ENCODE results near the gene ZNF138. TPM values are rescaled to one million over a fixed set of nuclear protein-coding genes. Genes with fewer than 3 reads are reported as not detected.
"Not testable (repeated sequence)": the region's sequence is repeated elsewhere in the genome, so short reads cannot be mapped to it uniquely, and the experiment has no call there.

ZNF138 gene
- total RNA-seq, 5 donors from 2014 or later (not counting 1 experiment from before 2014, with no cell fraction given): 9.3 to 13.4 (median 11.1) TPM

DNA sequence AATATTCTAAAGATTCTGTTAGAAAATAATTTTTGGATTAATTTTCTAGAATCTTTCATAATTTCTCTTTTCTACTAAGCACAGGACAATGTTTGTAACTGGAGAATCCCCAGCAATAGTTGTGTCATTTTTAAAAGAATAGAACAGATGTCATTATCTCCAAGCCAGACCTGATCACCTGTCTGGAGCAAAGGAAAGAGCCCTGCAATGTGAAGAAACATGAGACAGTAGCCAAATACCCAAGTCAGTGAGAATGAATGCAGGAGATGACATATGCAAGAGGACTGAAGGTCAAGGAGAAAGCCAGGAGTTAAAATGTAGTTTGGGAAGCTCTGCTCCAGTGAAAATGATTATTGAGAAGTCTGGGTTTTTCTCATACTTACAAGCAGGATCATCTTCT lies 25.4 kb upstream of the ZNF138 start:
- ChIA-PET POLR2A (no interaction called here), CTCF (no interaction called here)

GRCh38 chr7:64774204-64774842 lies 19.9 kb upstream of the ZNF138 start:
- CTCF ChIA-PET: no interaction called here
- DNase-seq: no peak
- H3K27me3 Mint-ChIP-seq: no peaks in the 10 kb centered on the region
- Histone ChIP-seq H3K4me3 (ENCODE audit: control insufficient read depth in 1 of 2, extremely low read depth in 1 of 2, low read length in 1 of 2) (no peak overlapping the region), H3K36me3 (ENCODE audit: control insufficient read depth in 2 of 2, extremely low read depth in 1 of 2, insufficient read depth in 1 of 2, low read length in 1 of 2) (no peaks in the 10 kb centered on the region), H3K9me3 (no peaks in the 10 kb centered on the region), H3K4me1 (ENCODE audit: control insufficient read depth in 1 of 2, extremely low read depth in 1 of 2, insufficient read depth in 2 of 2, low read length in 2 of 2) (no peaks in the 10 kb centered on the region), H3K27ac (ENCODE audit: low read length) (no peak overlapping the region), H3K27me3 (replicated peaks in 1 of 2; ENCODE audit: control insufficient read depth in 2 of 2, extremely low read depth in 1 of 2, insufficient read depth in 2 of 2, low read length in 1 of 2) (no peaks in the 10 kb centered on the region)
- peaks cover 0 to 2% (median 0%) of the 10 kb centered on the region in 3 donors for H3K4me1 Mint-ChIP-seq
- WGBS (ENCODE audit: insufficient coverage): 92% methylated on average over 2 of the region's 2 CpGs
- no peak overlapping the region for H3K27ac Mint-ChIP-seq
- peaks cover 0 to 5% (median 2%) of the 10 kb centered on the region in 3 donors for H3K9me3 Mint-ChIP-seq
- H3K36me3 Mint-ChIP-seq: no peaks in the 10 kb centered on the region
- POLR2A ChIA-PET: no interaction called here
- no peak overlapping the region for H3K4me3 Mint-ChIP-seq
- ATAC-seq (replicated peaks in 1 of 4): no peak

More for the DNA sequence above, 25.4 kb upstream of the ZNF138 start:
- Histone ChIP-seq H3K9me3 (no peaks in the 10 kb centered on the region), H3K36me3 (ENCODE audit: control insufficient read depth in 2 of 2, extremely low read depth in 1 of 2, insufficient read depth in 1 of 2, low read length in 1 of 2) (no peaks in the 10 kb centered on the region), H3K27ac (ENCODE audit: low read length) (no peak overlapping the region), H3K4me1 (ENCODE audit: control insufficient read depth in 1 of 2, extremely low read depth in 1 of 2, insufficient read depth in 2 of 2, low read length in 2 of 2) (no peaks in the 10 kb centered on the region), H3K27me3 (replicated peaks in 1 of 2; ENCODE audit: control insufficient read depth in 2 of 2, extremely low read depth in 1 of 2, insufficient read depth in 2 of 2, low read length in 1 of 2) (no peaks in the 10 kb centered on the region), H3K4me3 (ENCODE audit: control insufficient read depth in 1 of 2, extremely low read depth in 1 of 2, low read length in 1 of 2) (no peak overlapping the region)
- H3K4me1 Mint-ChIP-seq: no peaks in the 10 kb centered on the region
- H3K9me3 Mint-ChIP-seq: no peaks in the 10 kb centered on the region
- no peak overlapping the region for H3K27ac Mint-ChIP-seq
- H3K27me3 Mint-ChIP-seq: peaks cover 0 to 9% of the 10 kb centered on the region in 2 donors
- no peak overlapping the region for H3K4me3 Mint-ChIP-seq
- ATAC-seq (replicated peaks in 1 of 4): no peak
- no peaks in the 10 kb centered on the region for H3K36me3 Mint-ChIP-seq
- DNase-seq: no peak

- no peak for ATAC-seq (replicated peaks in 1 of 4)
- ChIA-PET POLR2A (no interaction called here), CTCF (no interaction called here)
- H3K27ac Mint-ChIP-seq: no peak overlapping the region
- H3K4me3 ChIP-seq (ENCODE audit: control insufficient read depth in 1 of 2, extremely low read depth in 1 of 2, low read length in 1 of 2): no peak overlapping the region
- H3K27me3 ChIP-seq (replicated peaks in 1 of 2; ENCODE audit: control insufficient read depth in 2 of 2, extremely low read depth in 1 of 2, insufficient read depth in 2 of 2, low read length in 1 of 2): no peaks in the 10 kb centered on the region
- no peak for DNase-seq
- H3K4me1 ChIP-seq (ENCODE audit: control insufficient read depth in 1 of 2, extremely low read depth in 1 of 2, insufficient read depth in 2 of 2, low read length in 2 of 2): no peaks in the 10 kb centered on the region
- no peaks in the 10 kb centered on the region for H3K27me3 Mint-ChIP-seq
- peaks cover 0 to 5% (median 2%) of the 10 kb centered on the region in 3 donors for H3K9me3 Mint-ChIP-seq
- no peaks in the 10 kb centered on the region for H3K36me3 ChIP-seq (ENCODE audit: control insufficient read depth in 2 of 2, extremely low read depth in 1 of 2, insufficient read depth in 1 of 2, low read length in 1 of 2)
- peaks cover 0 to 2% (median 0%) of the 10 kb centered on the region in 3 donors for H3K4me1 Mint-ChIP-seq
- H3K4me3 Mint-ChIP-seq: no peak overlapping the region
- WGBS (ENCODE audit: insufficient coverage): 71% methylated on average over 3 of the region's 3 CpGs
- H3K9me3 ChIP-seq: no peaks in the 10 kb centered on the region
- no peak overlapping the region for H3K27ac ChIP-seq (ENCODE audit: low read length)
- no peaks in the 10 kb centered on the region for H3K36me3 Mint-ChIP-seq
Observed at GRCh38 chr7:64775289-64775688, 18.9 kb upstream of the ZNF138 start.

DNA sequence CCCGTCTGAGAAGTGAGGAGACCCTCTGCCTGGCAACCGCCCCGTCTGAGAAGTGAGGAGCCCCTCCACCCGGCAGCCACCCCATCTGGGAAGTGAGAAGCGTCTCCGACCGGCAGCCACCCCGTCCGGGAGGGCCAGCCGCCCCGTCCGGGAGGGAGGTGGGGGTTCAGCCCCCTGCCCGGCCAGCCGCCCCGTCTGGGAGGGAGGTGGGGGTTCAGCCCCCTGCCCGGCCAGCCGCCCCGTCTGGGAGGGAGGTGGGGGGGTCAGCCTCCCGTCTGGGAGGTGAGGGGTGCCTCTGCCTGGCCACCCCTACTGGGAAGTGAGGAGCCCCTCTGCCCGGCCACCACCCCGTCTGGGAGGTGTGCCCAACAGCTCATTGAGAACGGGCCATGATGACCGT lies 9.4 kb upstream of the ZNF138 start:
- peaks cover 9 to 11% of the 10 kb centered on the region in 2 donors for H3K27me3 Mint-ChIP-seq
- ATAC-seq (replicated peaks in 1 of 4); H3K9me3 ChIP-seq; H3K27me3 ChIP-seq (replicated peaks in 1 of 2; ENCODE audit: control insufficient read depth in 2 of 2, extremely low read depth in 1 of 2, insufficient read depth in 2 of 2, low read length in 1 of 2); DNase-seq; H3K9me3 Mint-ChIP-seq; H3K27ac Mint-ChIP-seq; H3K4me3 ChIP-seq (ENCODE audit: control insufficient read depth in 1 of 2, extremely low read depth in 1 of 2, low read length in 1 of 2); H3K36me3 ChIP-seq (ENCODE audit: control insufficient read depth in 2 of 2, extremely low read depth in 1 of 2, insufficient read depth in 1 of 2, low read length in 1 of 2); H3K4me1 Mint-ChIP-seq; POLR2A ChIA-PET; H3K27ac ChIP-seq (ENCODE audit: low read length); H3K36me3 Mint-ChIP-seq; H3K4me3 Mint-ChIP-seq; H3K4me1 ChIP-seq (ENCODE audit: control insufficient read depth in 1 of 2, extremely low read depth in 1 of 2, insufficient read depth in 2 of 2, low read length in 2 of 2): not testable (repeated sequence)
- WGBS (ENCODE audit: insufficient coverage): 86% methylated on average over 12 of the region's 23 CpGs
- CTCF ChIA-PET: interaction anchor here in 1 of 2 donors (0.7 kb wide), 1 partner anchor 12 kb away, joined by 3 read pairs; no protein-coding TSS in a partner anchor

GRCh38 chr7:64787295-64787694 lies 6.9 kb upstream of the ZNF138 start:
- H3K9me3 ChIP-seq: no peaks in the 10 kb centered on the region
- H3K27me3 ChIP-seq (replicated peaks in 1 of 2; ENCODE audit: control insufficient read depth in 2 of 2, extremely low read depth in 1 of 2, insufficient read depth in 2 of 2, low read length in 1 of 2): peaks cover 0 to 5% of the 10 kb centered on the region in 2 experiments
- Mint-ChIP-seq H3K4me1 (peaks cover 0 to 2% (median 0%) of the 10 kb centered on the region in 3 donors), H3K27ac (no peak overlapping the region), H3K27me3 (peaks cover 5 to 8% of the 10 kb centered on the region in 2 donors), H3K36me3 (no peaks in the 10 kb centered on the region), H3K9me3 (peaks cover 0 to 2% (median 0%) of the 10 kb centered on the region in 3 donors), H3K4me3 (no peak overlapping the region)
- H3K27ac ChIP-seq (ENCODE audit: low read length): no peak overlapping the region
- no peaks in the 10 kb centered on the region for H3K36me3 ChIP-seq (ENCODE audit: control insufficient read depth in 2 of 2, extremely low read depth in 1 of 2, insufficient read depth in 1 of 2, low read length in 1 of 2)
- H3K4me1 ChIP-seq (ENCODE audit: control insufficient read depth in 1 of 2, extremely low read depth in 1 of 2, insufficient read depth in 2 of 2, low read length in 2 of 2): no peaks in the 10 kb centered on the region
- ChIA-PET CTCF (no interaction called here), POLR2A (no interaction called here)
- H3K4me3 ChIP-seq (ENCODE audit: control insufficient read depth in 1 of 2, extremely low read depth in 1 of 2, low read length in 1 of 2): no peak overlapping the region
- no peak for DNase-seq
- no peak for ATAC-seq (replicated peaks in 1 of 4)

DNA sequence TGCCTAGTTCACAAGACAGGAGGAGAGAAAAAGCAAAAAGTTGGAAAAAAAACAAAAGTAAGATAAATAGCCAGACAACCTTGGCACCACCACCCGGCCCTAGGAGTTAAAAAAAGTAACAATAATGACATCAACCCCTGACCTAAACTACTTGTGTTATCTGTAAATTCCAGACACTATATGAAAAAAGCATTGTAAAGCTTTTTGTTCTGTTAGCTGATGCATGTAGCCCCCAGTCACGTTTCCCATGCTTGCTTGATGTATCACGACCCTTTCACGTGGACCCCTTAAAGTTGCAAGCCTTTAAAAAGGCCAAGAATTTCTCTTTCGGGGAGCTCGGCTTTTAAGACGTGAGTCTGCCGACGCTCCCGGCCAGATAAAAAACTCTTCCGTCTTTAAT lies 5.0 kb upstream of the ZNF138 start:
- peaks cover 0 to 12% (median 4%) of the 10 kb centered on the region in 3 donors for H3K4me1 Mint-ChIP-seq
- POLR2A ChIA-PET; H3K27ac ChIP-seq (ENCODE audit: low read length); H3K36me3 ChIP-seq (ENCODE audit: control insufficient read depth in 2 of 2, extremely low read depth in 1 of 2, insufficient read depth in 1 of 2, low read length in 1 of 2); H3K36me3 Mint-ChIP-seq; DNase-seq; H3K27ac Mint-ChIP-seq; H3K27me3 ChIP-seq (replicated peaks in 1 of 2; ENCODE audit: control insufficient read depth in 2 of 2, extremely low read depth in 1 of 2, insufficient read depth in 2 of 2, low read length in 1 of 2); ATAC-seq (replicated peaks in 1 of 4); H3K27me3 Mint-ChIP-seq; H3K4me3 ChIP-seq (ENCODE audit: control insufficient read depth in 1 of 2, extremely low read depth in 1 of 2, low read length in 1 of 2); H3K9me3 ChIP-seq; H3K4me1 ChIP-seq (ENCODE audit: control insufficient read depth in 1 of 2, extremely low read depth in 1 of 2, insufficient read depth in 2 of 2, low read length in 2 of 2); H3K9me3 Mint-ChIP-seq; CTCF ChIA-PET; H3K4me3 Mint-ChIP-seq: not testable (repeated sequence)
- 90% methylated on average over 4 of the region's 11 CpGs for WGBS (ENCODE audit: insufficient coverage)
